Islet of Langerhans (tissue), 1 donor: ENCODE results near the gene PUS7.
"Not testable (repeated sequence)": the region's sequence is repeated elsewhere in the genome, so short reads cannot be mapped to it uniquely, and the experiment has no call there.

ENCODE experiments used
- FAIRE-seq: peaks from one replicate; lab custom pipeline; 2011; peaks lifted over from hg19 to GRCh38; lab: Jason Lieb, UNC

Gene PUS7

DNA sequence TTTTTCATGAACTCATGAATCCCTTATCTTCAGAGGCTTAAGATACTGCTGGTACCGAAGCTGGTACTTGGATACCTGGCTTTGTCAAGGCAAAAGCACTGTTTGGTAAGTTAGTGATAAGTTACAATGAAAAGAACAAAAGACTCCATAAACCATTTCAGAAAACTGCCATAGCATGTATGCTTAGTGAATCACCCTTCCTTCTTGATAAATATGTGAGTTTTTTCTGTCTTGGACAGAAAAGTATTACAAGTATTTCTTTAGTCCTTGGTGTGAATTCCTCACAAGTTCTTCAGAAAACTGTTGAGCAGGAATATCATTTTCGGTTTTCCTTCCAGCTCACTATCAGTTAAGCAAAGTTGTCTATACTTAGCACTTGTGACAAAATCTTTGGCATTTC is 25.6 kb downstream of the PUS7 start:
- FAIRE-seq: no peak

DNA sequence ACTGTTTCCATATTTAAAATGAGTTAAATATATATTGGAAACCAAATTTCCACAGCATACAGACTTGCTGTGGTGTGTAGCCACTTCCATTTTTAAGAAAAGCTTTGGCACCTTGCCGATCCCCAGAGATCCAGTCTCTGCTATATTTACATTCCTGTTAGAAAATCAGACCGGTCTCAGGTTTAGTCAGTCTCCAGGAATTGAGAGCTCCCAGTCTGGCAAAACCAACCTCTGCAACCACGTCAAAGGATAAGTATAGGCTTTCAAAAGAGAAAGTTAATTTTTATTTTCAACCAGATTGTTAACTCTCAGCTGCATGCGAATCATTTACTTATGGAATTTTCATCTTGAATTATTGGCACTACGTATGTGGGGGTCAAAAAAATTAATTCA is 28.2 kb downstream of the PUS7 start:
- FAIRE-seq: no peak

DNA sequence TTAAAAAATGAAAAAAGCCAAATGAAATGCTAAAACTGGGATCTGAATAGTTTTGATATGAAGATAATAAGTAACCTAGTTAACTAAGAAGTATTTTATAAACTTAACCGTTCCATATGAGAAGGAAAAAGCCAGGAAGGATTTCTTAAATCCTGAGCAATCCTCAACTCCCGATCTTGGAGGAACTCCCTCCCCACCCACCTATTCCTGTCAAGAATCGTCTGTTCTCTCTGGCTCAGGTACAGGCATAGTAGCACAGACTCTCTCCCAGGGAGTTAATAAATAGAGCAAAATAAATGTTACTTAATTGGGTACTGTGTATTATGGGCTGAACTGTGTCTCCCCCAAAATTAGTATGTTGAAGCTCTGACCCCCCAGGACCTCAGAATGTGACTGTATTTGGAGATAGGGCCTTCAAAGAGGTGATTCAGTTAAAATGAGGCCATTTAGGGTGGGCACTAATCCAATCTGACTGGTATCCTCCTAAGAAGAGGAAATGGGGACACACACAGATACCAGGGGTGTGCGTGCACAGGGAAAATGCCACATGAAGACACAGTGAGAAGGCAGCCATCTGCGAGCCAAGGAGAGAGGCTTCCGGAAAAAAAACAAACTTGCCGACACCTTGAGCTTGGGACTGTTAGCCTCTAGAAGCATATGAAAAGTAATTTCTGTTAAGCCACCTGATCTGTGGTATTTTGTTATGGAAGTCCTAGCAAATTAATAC is 28.7 kb downstream of the PUS7 start:
- FAIRE-seq: no peak

DNA sequence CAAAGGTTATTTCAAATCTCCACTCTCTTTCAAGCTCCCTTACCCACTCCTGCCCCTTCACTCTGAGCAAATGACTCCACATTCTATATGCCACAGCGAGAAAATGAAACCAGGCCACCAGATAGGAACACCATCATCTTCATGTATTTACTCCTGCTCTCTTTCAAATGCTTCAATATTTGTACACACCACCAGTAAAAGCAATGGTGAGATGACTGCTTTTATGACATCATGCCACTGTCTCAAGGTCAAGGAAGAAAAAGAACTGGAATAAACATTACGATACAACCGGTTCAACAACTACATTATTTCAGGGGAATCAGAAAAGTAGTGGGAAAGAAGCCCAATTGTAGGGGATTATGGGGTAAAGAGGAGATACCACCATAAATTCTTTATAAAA is 32.7 kb downstream of the PUS7 start:
- no peak for FAIRE-seq

DNA sequence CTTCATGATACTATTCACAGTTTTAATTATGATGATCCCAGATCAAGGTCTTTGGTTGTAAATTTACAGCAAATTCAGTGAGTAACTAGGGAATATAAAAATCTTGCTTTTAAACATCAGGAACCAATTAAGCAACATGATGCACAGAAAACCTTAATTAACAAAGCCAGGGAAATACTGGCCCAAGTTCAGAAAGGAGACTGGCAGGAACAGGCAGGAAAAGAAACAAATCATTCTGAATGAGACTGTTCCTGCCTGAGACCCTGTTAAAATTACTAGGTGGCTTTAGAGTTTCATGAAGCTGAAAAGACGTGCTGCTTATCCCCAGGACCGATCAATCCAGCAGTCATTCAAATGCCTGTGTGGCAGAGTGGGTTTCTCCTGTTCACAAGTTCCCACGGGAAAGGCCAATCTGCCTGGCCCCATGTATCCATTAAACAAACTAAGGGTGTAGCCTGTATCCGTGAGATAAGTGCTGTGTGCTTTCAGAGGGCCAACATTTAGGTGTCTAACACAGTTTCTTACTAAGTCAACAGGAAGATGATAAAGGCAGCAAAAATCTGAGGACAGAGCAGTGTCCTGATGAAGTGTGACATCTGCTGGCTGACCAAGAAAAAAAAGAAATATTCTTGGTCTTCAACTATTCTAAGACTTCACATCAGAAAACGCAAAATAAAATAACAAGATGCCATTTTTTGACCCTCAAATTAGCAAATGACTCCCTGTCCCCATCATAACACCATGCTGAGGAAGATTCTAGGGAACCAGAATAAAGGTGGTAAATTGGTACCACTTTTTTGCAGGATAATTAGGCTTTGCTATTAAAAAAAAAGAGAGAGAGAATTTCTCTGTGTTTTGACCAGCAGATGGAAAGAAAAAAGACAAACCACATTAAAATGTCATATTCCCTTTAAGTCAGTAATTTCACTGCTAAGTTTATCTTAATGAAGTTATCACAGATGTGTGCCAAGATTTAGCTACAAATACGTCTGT is 34.2 kb downstream of the PUS7 start:
- no peak for FAIRE-seq

DNA sequence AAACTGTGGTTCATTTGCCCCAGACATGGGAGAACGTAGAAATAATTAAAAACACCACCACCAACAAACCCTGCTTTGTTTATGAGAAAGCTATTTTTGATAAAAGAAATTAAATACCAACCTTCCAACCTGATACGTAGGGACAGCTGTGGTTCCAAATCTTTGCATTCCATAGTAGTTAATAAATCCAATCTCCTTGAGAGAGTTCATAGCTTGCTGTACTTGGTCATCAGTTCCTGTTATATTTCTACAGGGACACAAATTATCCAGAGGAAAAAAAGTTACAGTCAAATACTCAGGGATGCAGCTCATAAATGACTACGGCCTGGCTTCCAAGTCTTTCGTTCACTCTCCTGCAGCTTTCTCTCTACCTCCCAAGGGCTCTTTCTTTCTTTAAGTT is 41.1 kb downstream of the PUS7 start:
- FAIRE-seq: no peak

DNA sequence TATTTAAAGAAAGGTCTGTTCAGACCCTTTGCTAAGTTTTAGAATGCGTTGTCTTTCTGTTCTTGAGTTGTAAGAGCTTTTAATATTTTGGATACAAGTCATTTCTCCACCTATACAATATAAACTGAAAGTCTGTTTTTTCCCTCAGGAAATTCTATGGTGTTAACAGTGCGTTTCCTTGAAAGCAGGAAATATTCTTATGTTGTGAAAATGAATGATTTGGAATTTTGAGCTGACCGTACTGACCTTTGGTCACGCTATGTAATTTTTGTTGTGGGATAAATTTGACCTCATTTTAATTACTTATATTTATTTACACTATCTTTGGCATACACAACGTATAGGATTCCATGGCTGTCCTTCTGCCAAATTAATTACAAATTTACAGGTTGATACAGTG is 43.5 kb downstream of the PUS7 start:
- no peak for FAIRE-seq

DNA sequence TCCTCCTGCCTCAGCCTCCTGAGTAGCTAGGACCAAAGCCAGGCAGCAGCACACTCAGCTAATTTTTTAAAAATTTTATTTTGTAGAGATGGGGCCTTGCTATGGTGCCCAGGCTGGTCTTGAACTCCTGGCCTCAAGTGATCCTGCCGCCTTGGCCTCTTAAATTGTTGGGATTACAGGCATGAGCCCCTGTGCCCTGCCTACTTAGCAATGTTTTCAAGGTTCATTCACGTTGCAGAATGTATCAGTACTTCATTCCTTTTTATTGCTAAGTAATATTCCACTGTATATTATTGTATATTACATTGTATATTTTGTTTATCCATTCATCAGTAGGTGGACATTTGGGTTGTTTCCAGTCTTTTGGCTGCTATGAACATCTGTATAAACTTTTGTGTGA is 44.2 kb downstream of the PUS7 start:
- FAIRE-seq: no peak

DNA sequence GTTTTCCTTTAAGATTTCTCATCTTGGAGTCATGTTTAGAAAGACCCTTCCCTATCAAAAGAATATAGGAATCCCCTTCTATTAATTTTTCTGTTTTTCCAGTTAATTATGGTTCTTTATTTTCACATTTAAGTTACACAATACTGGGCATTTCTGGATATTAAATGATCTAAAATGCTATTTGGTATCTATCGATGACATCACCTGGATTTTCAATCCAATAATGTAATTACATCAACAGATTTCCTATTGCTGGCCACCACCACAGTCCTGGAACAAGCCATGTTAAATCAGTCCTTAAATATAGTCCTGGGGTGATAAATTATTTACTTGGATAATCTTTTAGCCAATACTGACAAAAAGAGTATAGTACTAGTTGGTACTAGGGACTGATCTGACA is 48.0 kb downstream of the PUS7 start:
- no peak for FAIRE-seq

DNA sequence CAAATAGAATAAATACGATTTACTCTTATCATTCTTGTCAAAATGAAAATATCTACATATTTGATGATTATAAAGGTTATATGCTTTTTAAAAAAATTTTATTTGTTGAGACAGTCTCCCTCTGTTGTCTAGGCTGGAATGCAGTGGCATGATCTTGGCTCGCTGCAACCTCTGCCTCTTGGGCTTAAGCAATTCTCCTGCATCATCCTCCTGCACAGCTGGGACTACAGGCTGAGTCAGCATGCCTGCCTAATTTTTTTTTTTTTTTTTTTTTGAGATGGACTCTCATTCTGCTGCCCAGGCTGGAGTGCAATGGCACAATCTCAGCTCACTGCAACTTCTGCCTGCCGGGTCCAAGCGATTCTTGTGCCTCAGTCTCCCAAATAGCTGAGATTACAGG is 48.9 kb downstream of the PUS7 start:
- no peak for FAIRE-seq

DNA sequence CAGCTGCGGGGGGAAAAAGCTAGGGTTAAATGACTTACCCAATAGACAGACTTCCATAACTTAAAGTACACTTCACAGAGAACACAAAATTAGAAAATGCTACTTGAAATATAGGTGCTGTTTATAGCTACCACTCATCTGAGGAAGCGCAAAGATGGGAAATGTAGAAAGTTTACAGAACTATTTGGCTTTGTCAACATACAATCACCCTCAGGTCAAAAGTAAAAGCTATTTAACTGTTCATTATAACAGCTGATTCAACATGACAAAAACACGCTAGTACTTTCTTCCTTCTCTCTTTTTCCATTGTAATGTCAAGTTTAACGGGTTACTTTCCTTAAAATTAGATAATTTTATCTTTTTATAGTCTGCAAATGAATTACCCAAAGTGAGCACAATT is 51.2 kb downstream of the PUS7 start:
- no peak for FAIRE-seq

DNA sequence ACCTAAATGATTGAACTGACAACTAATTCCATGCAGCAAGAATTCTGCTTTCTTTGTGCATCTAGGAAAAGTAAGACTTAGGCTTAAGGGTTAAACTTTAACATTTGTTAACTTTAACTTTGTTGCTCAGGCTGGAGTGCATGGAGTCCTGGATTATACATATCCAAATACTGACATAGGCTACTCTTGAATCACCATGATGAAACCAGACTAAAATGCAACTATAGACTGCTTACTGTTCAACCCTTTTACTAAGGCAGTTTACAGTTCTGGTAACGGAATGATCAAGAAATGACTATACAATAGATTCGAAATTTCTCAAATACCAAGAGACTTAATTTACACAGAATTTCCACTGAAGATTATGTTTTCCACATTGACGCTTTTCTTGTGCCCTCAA is 52.0 kb downstream of the PUS7 start:
- no peak for FAIRE-seq

DNA sequence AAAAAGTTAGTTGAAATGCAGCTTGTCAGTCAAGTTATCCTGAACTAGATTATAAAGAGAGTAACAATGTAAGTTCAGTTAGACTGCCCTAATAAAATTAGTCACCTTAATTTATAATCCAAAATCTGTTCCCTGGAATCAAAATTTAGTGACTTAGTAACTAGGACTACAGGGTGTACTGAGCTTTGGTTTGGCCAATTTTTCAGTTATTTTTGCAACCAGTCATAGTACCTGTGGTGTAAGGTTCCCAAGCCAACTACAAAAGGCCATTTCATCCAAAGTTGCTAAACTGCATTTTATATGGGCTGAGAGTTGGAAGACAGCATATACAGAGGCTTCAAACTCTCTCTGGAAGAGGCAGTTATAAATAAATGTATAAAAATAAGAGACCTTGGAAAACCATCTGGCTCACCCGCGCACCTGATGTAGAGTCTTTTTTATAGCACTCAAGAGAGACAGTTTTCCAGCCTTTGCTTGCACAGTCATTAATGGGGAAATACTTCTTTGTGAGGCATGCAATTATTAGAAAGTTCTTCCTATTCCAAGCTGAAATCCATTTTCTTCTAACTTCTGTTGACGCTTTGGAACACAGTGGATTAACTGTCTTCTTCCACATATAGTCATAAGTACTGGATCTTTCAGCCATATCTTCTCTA is 59.2 kb downstream of the PUS7 start:
- FAIRE-seq: no peak

DNA sequence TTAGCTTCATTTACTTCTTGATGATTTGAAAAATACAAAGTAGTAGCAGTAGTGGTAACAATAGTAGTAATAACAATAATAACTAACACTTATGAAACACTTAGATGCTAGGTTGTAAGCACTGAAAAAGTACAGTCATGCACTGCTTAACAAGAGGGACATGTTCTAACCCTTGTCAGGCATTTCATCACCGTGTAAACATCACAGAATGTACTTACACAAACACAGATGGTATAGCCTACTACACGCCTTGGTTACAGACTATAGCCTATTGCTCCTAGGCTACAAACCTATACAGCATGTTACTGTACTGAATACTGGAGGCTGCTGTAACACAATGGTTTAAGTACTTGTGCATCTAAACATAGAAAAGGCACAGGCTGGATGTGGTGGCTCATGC is 60.6 kb downstream of the PUS7 start:
- FAIRE-seq: no peak

DNA sequence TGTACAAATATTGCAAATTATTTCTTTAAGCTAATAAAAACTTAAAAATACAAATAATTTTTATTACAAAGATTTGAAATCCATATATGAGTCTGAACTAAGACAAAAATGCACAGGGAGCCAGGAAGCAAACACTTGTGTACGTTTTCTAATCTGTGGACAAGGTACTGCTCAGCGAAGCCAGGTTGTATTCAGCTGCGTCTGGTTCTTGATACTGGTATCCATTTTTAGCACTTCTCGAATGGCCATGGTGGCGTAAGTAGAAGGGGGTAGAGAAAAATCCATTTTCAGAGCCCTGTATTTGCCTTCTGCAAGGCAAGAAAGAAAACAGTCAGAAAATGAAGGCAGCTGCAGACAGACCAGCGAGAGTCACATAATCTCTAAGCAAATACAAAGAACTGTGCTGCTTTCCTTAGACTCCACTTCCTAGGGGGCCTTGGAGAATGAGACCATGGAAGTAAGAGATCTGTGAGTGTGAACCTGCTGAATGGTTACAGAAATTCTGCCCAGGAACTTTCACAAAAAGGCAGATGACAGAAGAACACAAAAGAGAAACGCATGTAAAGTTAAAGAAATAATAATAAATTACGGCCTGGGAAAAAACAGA is 64.3 kb downstream of the PUS7 start:
- FAIRE-seq: no peak

DNA sequence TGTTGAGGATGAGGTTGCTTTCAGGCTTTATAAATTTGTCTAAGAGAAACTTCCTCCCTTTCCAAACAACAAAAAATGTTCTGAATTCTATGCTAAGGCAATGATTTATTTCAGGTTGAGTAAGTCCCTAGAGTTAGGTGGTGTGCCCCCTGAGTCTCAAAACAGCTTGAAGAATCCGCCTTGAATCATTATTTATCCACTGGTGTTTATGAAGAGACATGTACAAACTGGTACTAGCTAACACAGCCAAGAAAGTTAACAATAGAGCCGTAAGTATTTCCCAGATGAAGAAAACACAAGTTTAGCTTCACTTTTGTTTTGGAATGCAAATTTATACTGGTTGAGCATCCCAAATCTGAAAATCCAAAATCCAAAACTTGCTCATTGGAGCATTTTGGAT is 67.2 kb downstream of the PUS7 start:
- FAIRE-seq: no peak

DNA sequence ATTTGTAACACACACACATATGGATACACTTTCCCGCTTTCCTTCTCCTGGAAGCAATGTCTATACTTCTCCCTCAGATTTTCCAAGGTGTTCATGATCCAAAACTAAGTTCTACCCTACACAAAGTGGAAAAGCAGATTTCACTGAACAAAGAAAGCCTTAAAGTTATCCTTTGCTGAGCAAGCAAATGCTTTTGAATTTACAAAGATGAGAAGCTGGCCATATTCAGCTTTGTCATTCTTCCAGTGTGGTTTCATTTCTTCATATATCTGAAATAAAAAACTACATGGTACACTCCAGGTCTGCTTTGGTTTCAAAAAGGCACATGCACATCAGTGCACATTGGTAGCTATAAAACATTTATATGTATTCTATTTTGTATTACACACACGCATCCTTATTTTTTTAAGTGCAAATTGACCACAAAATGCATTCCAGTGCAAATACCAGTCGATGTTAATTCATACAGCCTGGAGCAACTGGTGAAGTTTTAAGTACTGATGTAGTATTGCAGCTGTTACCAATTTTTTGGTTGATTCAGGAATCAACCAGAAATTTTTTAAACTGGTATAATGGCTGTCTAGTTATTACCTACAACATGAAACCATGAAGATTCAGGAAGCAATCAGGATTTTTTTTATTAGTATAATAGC is 67.8 kb downstream of the PUS7 start:
- no peak for FAIRE-seq

DNA sequence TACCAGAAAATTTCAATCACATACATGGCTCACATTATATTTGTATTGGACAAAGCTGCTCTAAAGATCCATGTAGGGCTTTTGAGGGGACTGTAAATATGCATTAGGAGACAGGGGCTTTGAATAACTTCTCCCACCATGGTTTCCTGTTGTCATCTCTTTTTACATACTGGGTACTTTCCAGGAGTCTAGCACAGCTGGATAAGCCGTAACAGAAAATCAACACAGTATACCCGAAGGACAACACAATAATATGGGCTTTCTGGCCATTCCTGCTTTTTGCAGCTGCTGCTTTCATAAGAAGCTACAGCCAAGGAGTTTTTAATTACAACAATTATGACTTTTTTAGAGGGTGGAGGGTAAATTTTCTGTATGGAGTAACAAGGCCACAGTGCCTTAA is 70.0 kb downstream of the PUS7 start:
- no peak for FAIRE-seq

DNA sequence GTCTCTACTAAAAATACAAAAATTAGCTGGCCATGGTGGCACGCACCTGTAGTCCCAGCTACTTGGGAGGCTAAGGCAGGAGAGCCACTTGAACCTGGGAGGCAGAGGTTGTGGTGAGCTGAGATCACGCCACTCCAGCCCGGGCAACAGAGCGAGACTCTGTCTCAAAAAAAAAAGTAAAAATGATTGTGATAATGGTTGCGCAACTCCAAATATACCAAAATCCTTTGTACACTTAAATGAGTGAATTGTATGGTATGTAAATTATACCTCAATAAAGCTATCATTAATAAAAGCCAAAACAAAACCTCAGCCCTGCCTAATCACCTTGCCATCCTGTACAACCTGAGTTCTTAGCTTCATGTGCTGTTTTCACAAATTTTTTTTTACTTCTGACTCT is 71.2 kb downstream of the PUS7 start:
- FAIRE-seq: not testable (repeated sequence)

DNA sequence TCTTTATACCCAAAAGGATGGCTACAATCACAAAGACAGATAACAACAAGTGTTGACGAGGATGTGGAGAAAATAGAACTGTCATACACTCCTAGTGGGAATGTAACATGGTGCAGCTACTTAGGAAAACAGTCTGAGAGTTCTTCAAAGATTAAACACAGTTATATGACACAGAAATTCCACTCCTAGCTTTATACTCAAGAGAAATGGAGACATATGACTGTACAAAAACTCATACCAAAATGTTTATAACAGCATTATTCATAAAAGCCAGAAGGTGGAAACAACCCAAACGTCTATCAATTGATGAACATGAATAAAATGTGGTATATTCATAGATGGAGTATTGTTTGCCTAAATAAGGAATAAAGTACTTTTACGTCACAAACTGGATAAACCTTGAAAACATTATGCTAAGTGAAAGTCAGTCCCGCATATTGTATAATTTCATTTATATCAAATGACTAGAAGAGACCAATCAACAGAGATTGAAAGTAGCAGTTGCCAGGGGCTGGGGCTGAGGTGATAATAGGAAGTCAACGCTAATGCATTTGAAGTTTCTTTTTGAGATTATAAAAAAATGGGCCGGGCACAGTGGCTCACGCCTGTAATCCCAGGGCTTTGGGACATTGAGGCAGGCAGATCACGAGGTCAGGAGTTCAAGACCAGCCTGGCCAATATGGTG is 71.8 kb downstream of the PUS7 start:
- no peak for FAIRE-seq

DNA sequence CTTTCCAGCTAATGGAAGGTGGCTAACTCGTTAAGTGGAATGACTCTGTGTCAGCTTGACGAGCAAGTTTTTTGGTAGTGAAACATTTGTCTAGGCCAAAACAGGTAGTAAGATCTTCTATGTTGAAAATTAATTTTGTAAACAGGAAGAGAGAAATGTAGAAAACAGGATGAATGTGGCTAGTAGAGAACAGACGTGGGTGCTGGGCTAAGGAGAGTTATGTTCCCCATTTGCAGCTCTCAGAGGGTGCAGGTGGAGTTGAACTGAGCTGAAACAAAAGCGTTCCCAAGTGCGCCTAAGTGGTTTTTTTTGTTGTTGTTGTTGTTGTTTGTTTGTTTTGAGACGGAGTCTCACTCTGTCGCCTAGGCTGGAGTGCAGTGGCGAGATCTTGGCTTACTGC is 73.9 kb downstream of the PUS7 start:
- no peak for FAIRE-seq
